GM12892 (cell line): ENCODE results near the gene STMN3.
"Not testable (repeated sequence)": the region's sequence is repeated elsewhere in the genome, so short reads cannot be mapped to it uniquely, and the experiment has no call there.

Experiments used
- DNase-seq: peaks from one replicate; pipeline ENCODE4 v3.0.0; 2011; ENCODE audit not compliant: insufficient read length
- FAIRE-seq: peaks from 2 replicates; lab custom pipeline; 2011; peaks lifted over from hg19 to GRCh38; lab: Jason Lieb, UNC
- POLR2A ChIP-seq: IDR thresholded peaks from 2 replicates; pipeline ENCODE4 v1.6.1; 2011; ENCODE audit warnings: low read depth, low read length, control low read depth
- POLR2AphosphoS5 ChIP-seq: IDR thresholded peaks from 2 replicates; pipeline ENCODE4 v1.6.1; 2011; ENCODE audit warnings: low read depth, low read length, control low read depth
- TAF1 ChIP-seq: IDR thresholded peaks from 2 replicates; pipeline ENCODE4 v1.6.1; 2011; ENCODE audit warnings: low read depth, mild to moderate bottlenecking, control low read depth, low read length, borderline replicate concordance

The STMN3 gene

GRCh38 chr20:63667858-63668257 is 14.6 kb upstream of the STMN3 start:
- TF ChIP-seq POLR2AphosphoS5 (no peak), TAF1 (no peak), POLR2A (no peak)
- DNase-seq = no peak
- no peak for FAIRE-seq

- TF ChIP-seq POLR2AphosphoS5 (no peak), POLR2A (no peak), TAF1 (no peak)
- FAIRE-seq (no peak), DNase-seq (no peak)
Measured at GRCh38 chr20:63665708-63666107, 12.5 kb upstream of the STMN3 start.

- DNase-seq (no peak), FAIRE-seq (no peak)
- TF ChIP-seq TAF1 (no peak), POLR2A (no peak), POLR2AphosphoS5 (no peak)
Measured at GRCh38 chr20:63664861-63665594, 11.8 kb upstream of the STMN3 start.

DNA sequence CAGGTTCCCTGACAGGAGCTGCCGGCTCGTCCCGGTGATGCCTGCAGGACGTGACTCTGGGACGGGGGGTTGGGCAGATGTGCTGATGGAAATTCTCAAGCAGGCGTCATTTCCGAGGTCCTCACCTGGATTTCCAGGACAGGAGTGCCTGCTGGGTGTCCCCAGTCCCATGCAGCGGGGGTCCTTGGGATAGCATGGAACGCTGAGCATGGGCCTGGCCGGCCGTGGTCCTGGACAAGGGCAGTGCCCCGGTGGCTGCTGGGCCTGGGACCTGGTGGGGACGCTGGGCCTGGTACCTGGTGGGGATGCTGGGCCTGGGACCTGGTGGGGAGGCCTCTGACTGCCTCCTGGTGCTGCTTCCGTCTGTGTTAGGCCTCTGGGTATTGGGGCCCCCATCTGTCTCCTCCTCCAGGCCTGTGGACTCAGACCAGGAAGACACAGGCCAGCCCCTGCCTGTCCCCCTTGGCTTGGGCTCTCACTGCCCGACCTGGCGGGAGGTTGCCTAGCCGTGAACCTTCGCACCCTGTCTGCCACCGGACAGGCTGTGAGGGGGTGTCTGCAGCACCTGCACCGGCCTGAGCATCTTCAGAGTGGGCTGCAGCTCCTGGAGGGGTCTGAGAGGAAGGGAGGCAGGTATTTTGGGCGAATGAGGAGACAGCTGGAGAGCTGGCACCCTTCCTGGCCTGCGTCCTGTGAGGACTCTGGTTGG is 11.1 kb upstream of the STMN3 start:
- DNase-seq = no peak
- FAIRE-seq = no peak
- no peak for TF ChIP-seq TAF1
- TF ChIP-seq POLR2A = no peak
- no peak for TF ChIP-seq POLR2AphosphoS5

DNA sequence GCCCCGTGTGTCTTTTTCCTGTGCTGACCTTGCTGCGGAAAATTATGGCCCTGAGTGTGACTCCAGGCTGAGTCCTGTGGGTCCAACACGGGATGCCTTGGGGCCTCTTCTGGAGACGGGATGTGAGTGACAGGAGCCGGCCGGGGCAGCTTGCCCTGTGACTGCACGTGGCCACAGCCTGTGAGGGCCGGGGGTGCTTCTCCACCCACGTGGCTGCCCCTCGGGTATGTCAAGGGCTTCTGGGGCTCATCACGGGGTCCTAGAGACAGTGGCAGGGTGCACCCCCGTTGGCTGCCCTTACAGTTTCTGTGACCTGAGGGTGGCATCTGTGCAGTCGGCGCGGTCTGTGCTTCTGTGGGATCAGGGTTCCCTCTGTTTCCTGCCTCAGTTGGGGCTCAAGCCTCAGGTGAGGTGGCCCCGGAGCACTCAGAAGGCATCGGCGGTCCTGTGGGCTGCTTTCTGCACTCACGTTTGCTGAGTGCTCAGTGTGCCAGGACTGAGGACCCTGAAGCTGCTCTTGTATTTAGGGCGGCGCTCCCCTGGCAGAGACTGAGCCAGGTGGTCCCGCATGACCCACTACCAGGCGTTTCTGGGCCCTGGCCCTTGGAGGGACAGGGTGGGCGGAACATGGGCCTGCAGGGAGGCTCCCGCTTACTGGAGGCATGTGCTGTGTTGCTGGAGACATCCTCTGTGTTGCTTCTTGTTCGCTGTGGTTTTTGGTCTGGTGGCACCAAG is 10.3 kb upstream of the STMN3 start:
- DNase-seq = no peak
- TF ChIP-seq TAF1 (no peak), POLR2A (no peak), POLR2AphosphoS5 (no peak)
- no peak for FAIRE-seq

GRCh38 chr20:63662813-63663189 is 9.6 kb upstream of the STMN3 start:
- TF ChIP-seq POLR2AphosphoS5 (no peak), TAF1 (no peak), POLR2A (no peak)
- FAIRE-seq = no peak
- no peak for DNase-seq

DNA sequence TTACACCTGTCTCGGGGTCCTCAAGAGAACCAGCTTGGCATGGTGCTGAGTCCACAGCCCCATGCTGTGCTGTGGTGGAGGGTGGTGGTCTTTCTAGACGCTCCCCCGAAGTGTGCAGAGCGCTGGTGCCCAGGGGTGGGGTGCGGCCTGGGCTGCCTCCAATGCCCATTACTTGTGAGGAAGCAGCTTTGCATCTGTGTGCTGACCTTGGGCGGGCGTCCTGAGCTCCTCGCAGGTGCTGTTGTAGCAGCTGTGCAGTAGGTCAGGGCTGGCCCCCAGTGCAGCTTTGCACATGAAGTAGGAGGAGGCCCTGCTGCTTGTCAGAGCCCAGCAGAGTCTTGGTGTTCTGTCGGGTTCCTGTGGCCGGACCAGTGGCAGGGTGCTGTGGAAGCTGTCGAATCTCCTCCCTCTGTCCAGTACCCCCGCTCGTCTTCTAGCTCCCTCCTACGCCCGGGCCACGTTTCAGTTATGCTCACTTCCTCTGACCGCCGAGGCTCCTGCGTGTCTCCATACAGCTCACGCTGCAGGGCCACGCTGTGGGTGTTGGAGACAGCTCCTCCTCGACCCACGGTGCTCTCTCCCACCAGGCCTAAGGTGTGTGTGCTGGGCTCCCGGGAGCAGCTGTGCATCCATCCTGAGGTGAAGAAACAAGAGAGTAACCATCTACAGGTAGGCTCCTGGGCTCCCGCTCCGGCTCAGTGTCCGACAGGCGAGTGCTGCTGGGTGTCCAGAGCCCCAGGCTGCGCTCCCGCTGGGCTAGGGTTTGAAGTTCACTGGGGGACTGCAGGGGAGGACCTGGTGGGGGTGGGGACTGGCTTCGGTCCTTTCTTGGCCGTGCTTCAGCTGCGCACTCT is 9.0 kb upstream of the STMN3 start:
- FAIRE-seq (no peak), DNase-seq (no peak)
- TF ChIP-seq POLR2AphosphoS5 = no peak
- TF ChIP-seq TAF1 = no peak
- no peak for TF ChIP-seq POLR2A

- no peak for DNase-seq
- FAIRE-seq = no peak
- TF ChIP-seq POLR2AphosphoS5 = no peak
- no peak for TF ChIP-seq TAF1
- no peak for TF ChIP-seq POLR2A
Measured at GRCh38 chr20:63661108-63661507, 7.9 kb upstream of the STMN3 start.

DNA sequence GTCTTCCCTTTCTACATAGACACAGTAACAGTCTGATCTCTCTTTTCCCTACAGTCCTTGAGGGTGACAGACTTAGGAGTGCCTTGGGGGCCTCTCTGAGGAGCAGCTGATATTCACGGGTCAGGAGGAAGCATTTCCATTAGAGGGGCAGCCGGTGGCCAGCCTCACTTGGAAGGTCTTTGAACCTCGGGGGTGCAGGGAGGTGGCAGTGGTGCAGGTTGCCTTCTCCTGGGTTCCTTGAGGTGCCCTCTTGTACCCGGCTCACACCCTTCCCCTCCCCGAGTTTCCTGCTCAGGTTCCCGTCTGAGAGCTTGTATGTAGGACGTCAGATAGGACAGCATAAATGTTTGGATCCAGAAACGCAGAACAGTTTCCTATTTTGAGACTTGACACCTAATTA is 7.4 kb upstream of the STMN3 start:
- no peak for TF ChIP-seq POLR2AphosphoS5
- no peak for TF ChIP-seq TAF1
- no peak for TF ChIP-seq POLR2A
- no peak for DNase-seq
- FAIRE-seq = no peak

- not testable (repeated sequence) for DNase-seq, FAIRE-seq
Measured at GRCh38 chr20:63660174-63660573, 7.0 kb upstream of the STMN3 start.

- DNase-seq (no peak), FAIRE-seq (no peak)
- no peak for TF ChIP-seq POLR2A
- no peak for TF ChIP-seq POLR2AphosphoS5
- no peak for TF ChIP-seq TAF1
Measured at GRCh38 chr20:63659370-63659769, 6.1 kb upstream of the STMN3 start.
